ENCODE measurements around the gene IGLON5. TPM values are rescaled to one million over a fixed set of nuclear protein-coding genes. Genes with fewer than 3 reads are reported as not detected.

IGLON5 gene
- total RNA-seq, 1 experiment from 2014 or later, result not detected

DNA sequence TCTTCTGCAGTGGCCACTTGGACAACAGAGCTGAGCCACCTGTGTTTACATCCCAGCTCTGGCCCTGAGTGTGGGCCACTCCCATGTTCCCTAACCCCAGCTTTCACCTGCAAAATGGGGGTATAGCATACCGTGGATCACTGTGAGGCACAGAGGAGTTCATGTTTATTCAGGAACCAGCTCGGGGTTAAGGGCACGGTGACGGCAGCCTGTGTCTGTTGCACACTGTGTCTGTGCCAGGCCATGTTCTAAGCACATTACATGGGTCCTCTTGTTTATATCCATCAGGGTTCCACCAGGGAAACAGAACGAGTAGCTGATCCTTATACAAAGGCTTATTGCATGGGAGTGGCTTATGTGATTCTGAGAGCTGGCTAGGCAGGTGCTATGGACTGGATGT, 14.0 kb upstream of the IGLON5 start:
- no peak overlapping the region for H3K4me3 Mint-ChIP-seq (ENCODE audit: low read depth, unreplicated experiment)

DNA sequence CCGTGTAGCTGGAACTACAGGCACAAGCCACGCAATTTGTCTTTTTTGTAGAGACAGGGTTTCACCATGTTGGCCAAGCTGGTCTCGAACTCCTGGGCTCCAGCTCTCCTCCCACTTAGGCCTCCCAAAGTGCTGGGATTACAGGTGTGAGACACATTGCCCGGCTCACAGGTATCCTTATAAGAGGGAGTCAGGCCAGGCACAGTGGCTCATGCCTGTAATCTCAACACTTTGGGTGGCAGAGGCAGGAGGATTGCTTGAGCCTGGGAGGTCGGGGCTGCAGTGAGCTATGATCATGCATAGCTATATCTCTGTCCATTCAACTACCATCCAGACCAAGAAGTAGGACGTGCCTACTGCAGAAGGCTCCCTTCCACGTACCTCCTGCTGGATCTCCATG, 10.2 kb upstream of the IGLON5 start:
- H3K9me3 Mint-ChIP-seq (ENCODE audit: low read depth, unreplicated experiment), result peaks cover 4% of the 10 kb centered on the region
- no peak overlapping the region for H3K27ac Mint-ChIP-seq (ENCODE audit: unreplicated experiment)
- H3K36me3 Mint-ChIP-seq (ENCODE audit: insufficient read depth, unreplicated experiment), result no peaks in the 10 kb centered on the region
- H3K4me1 Mint-ChIP-seq (ENCODE audit: low read depth, unreplicated experiment), result no peaks in the 10 kb centered on the region
- CTCF ChIA-PET, result no interaction called here
- H3K27me3 Mint-ChIP-seq (ENCODE audit: unreplicated experiment), result peaks cover 88% of the 10 kb centered on the region
- no peak overlapping the region for H3K4me3 Mint-ChIP-seq (ENCODE audit: low read depth, unreplicated experiment)
- DNase-seq, result no peak
- TF ChIP-seq, protein P1, sequence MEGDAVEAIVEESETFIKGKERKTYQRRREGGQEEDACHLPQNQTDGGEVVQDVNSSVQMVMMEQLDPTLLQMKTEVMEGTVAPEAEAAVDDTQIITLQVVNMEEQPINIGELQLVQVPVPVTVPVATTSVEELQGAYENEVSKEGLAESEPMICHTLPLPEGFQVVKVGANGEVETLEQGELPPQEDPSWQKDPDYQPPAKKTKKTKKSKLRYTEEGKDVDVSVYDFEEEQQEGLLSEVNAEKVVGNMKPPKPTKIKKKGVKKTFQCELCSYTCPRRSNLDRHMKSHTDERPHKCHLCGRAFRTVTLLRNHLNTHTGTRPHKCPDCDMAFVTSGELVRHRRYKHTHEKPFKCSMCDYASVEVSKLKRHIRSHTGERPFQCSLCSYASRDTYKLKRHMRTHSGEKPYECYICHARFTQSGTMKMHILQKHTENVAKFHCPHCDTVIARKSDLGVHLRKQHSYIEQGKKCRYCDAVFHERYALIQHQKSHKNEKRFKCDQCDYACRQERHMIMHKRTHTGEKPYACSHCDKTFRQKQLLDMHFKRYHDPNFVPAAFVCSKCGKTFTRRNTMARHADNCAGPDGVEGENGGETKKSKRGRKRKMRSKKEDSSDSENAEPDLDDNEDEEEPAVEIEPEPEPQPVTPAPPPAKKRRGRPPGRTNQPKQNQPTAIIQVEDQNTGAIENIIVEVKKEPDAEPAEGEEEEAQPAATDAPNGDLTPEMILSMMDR (IDR thresholded peaks at IDR 0.05; ENCODE audit: unreplicated experiment), result no peak
- BruUV-seq (replicated peaks), result no TSS peak
- intact Hi-C loops (cut with micrococcal nuclease; ENCODE audit: unreplicated experiment), result no loop called here

More for the DNA sequence above, 14.0 kb upstream of the IGLON5 start:
- no peaks in the 10 kb centered on the region for H3K4me1 Mint-ChIP-seq (ENCODE audit: low read depth, unreplicated experiment)
- CTCF ChIA-PET, result no interaction called here
- no peak for DNase-seq
- BruUV-seq (replicated peaks), result no TSS peak
- intact Hi-C loops (cut with micrococcal nuclease; ENCODE audit: unreplicated experiment), result no loop called here
- H3K36me3 Mint-ChIP-seq (ENCODE audit: insufficient read depth, unreplicated experiment), result no peaks in the 10 kb centered on the region
- no peaks in the 10 kb centered on the region for H3K9me3 Mint-ChIP-seq (ENCODE audit: low read depth, unreplicated experiment)
- H3K27ac Mint-ChIP-seq (ENCODE audit: unreplicated experiment), result no peak overlapping the region
- TF ChIP-seq, protein P1 (IDR thresholded peaks at IDR 0.05; ENCODE audit: unreplicated experiment), result no peak
- peaks cover 95% of the 10 kb centered on the region for H3K27me3 Mint-ChIP-seq (ENCODE audit: unreplicated experiment)

DNA sequence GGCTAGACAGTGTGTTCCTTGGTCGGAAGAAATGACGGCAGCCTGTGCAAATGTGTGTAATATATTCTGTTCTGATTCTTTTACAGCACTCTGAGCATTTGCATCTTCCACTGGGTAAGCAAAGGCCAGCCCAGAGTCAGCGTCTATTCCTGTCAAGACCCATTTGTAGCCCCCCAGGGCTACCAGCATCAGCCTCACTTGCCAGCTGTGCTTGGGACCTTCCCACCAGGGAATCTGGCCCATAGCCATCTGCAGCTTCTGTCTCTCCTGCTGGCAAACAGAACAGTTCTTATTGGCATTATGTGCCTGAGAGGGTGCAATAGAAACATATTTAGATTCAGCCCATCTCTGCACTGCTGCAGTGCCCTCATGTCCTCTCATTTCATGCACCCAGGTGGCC, 6.0 kb upstream of the IGLON5 start:
- Mint-ChIP-seq H3K4me1 (ENCODE audit: low read depth, unreplicated experiment) (no peaks in the 10 kb centered on the region), H3K9me3 (ENCODE audit: low read depth, unreplicated experiment) (peaks cover 4% of the 10 kb centered on the region), H3K27me3 (ENCODE audit: unreplicated experiment) (peaks cover 90% of the 10 kb centered on the region), H3K36me3 (ENCODE audit: insufficient read depth, unreplicated experiment) (no peaks in the 10 kb centered on the region), H3K27ac (ENCODE audit: unreplicated experiment) (no peak overlapping the region), H3K4me3 (ENCODE audit: low read depth, unreplicated experiment) (no peak overlapping the region)
- CTCF ChIA-PET, result no interaction called here
- DNase-seq, result no peak
- intact Hi-C loops (cut with micrococcal nuclease; ENCODE audit: unreplicated experiment), result no loop called here
- TF ChIP-seq, protein P1 (IDR thresholded peaks at IDR 0.05; ENCODE audit: unreplicated experiment), result no peak
- BruUV-seq (replicated peaks), result no TSS peak

DNA sequence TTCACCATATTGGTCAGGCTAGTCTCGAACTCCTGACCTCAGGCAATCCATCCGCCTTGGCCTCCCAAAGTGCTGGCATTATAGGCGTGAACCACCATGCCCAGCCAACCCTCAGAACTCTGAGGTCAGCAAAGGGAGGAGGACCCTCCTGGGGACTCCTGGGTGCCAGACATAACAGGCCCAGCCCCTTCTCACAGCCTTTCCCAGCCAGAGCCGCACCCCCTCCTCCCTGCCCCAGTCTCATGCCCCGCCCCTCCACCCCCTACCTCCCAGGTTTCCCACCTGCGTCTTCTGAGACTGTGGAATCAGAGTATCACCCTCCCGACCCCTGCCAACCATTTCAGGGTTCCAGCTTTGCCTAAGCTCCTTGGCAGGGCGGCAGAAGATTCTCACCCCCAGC, 5.2 kb downstream of the IGLON5 start:
- TF ChIP-seq, protein P1 (IDR thresholded peaks at IDR 0.05; ENCODE audit: unreplicated experiment), result no peak
- no peaks in the 10 kb centered on the region for H3K4me1 Mint-ChIP-seq (ENCODE audit: low read depth, unreplicated experiment)
- peaks cover 3% of the 10 kb centered on the region for H3K9me3 Mint-ChIP-seq (ENCODE audit: low read depth, unreplicated experiment)
- H3K27me3 Mint-ChIP-seq (ENCODE audit: unreplicated experiment), result peaks cover 73% of the 10 kb centered on the region
- no TSS peak for BruUV-seq (replicated peaks)
- intact Hi-C loops (cut with micrococcal nuclease; ENCODE audit: unreplicated experiment), result no loop called here
- CTCF ChIA-PET, result interaction anchor here (1.0 kb wide), 1 partner anchor 11 kb away, joined by 3 read pairs; no protein-coding TSS in a partner anchor
- no peaks in the 10 kb centered on the region for H3K36me3 Mint-ChIP-seq (ENCODE audit: insufficient read depth, unreplicated experiment)
- DNase-seq, result no peak
- no peak overlapping the region for H3K27ac Mint-ChIP-seq (ENCODE audit: unreplicated experiment)
- no peak overlapping the region for H3K4me3 Mint-ChIP-seq (ENCODE audit: low read depth, unreplicated experiment)

All from Calu3 (cell line).